GM12874 (cell line): ENCODE measurements around the gene FOXC2.

Experiments used
- TF ChIP-seq, protein P1 (sequence below): IDR thresholded peaks from 2 replicates; pipeline ENCODE4 v1.5.1; 2011; ENCODE audit warnings: low read depth, mild to moderate bottlenecking, control low read depth, low read length, moderate library complexity; ENCODE audit not compliant: insufficient read depth

FOXC2 gene

GRCh38 chr16:86545481-86545880 is 21.1 kb upstream of the FOXC2 start:
- TF ChIP-seq, protein P1, sequence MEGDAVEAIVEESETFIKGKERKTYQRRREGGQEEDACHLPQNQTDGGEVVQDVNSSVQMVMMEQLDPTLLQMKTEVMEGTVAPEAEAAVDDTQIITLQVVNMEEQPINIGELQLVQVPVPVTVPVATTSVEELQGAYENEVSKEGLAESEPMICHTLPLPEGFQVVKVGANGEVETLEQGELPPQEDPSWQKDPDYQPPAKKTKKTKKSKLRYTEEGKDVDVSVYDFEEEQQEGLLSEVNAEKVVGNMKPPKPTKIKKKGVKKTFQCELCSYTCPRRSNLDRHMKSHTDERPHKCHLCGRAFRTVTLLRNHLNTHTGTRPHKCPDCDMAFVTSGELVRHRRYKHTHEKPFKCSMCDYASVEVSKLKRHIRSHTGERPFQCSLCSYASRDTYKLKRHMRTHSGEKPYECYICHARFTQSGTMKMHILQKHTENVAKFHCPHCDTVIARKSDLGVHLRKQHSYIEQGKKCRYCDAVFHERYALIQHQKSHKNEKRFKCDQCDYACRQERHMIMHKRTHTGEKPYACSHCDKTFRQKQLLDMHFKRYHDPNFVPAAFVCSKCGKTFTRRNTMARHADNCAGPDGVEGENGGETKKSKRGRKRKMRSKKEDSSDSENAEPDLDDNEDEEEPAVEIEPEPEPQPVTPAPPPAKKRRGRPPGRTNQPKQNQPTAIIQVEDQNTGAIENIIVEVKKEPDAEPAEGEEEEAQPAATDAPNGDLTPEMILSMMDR, result no peak

- TF ChIP-seq, protein P1, result no peak
Measured at GRCh38 chr16:86545954-86546637, 20.5 kb upstream of the FOXC2 start.

- TF ChIP-seq, protein P1, result no peak
Measured at GRCh38 chr16:86546638-86547013, 20.0 kb upstream of the FOXC2 start.

GRCh38 chr16:86547286-86547685 is 19.3 kb upstream of the FOXC2 start:
- TF ChIP-seq, protein P1, result no peak

DNA sequence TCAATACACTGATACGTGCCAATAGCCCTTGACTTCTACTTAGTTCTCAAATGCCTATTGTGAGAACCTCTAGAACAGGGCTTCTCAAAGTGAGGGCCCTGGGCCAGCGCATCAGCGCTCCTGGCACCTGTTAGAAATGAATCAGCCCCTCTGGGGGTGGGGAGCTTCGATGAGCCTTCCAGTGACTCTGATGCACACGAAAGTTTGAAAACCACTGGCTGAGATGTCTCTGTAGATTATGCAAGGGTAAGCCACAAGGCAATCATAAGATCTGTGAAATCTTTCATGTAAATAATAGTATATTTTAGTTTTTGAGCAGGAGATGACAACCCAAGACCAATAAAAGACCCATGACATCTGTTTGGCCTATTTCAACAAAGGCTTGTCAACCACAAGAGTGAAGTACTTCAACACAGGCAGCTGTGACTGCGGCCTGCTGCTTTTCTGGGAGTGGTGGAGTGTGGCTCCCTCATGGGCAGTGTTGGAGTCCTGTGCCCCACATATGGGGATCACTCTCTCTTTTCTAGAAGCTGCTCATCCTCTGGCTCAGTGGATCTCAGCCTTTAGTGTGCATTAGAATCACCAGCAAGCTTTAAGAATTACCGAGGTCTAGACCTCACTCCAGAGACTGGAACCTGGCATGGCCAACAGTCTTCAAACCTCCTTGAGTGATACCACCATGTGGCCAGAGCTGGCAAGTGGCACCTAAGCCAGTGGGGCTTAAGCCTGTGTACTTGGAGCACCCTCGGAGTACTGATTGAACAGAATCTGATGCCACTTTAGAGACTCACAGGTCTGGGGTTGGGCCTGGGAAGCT is 17.3 kb upstream of the FOXC2 start:
- TF ChIP-seq, protein P1, result no peak

- TF ChIP-seq, protein P1, result no peak
Measured at GRCh38 chr16:86549893-86550190, 16.8 kb upstream of the FOXC2 start.

DNA sequence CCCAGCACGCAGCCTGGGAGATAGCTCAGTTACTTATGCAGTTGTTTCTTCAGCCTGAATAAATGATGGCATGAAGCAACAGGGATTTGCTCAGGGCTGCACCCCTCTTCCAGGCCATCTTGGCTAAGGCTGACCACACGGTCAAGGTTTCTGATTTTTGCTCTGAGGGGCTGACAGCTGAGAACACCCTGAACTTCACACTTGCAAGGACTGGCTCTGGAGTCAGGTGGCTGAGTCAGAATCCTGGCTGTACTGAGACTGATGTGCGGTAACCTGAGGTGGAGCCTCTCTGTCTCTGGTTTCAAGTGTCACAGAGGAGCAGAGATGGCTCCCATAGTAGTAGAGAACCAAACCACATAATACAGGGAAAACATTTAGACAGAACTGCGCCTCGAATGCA is 16.3 kb upstream of the FOXC2 start:
- TF ChIP-seq, protein P1, result no peak
